Mammary epithelial cell (primary cell): ENCODE data around the gene NPPA.

Source experiments
- EZH2 ChIP-seq: IDR thresholded peaks from 2 replicates; pipeline ENCODE4 v1.6.1; 2012; ENCODE audit warnings: low read length, inconsistent platforms, borderline replicate concordance
- TF ChIP-seq, protein P1 (sequence below), 2 donors: IDR thresholded peaks in 1 of 2; conservative IDR thresholded peaks in 1 of 2; 2 replicates each; pipeline ENCODE4 v1.5.1; 2011 to 2012; ENCODE audit warnings: inconsistent platforms in 2 of 2, low read length in 2 of 2, mild to moderate bottlenecking in 2 of 2, control low read depth in 1 of 2, low read depth in 1 of 2; ENCODE audit not compliant: insufficient read depth in 1 of 2; ENCODE audit errors: extremely low read depth in 1 of 2

DNA sequence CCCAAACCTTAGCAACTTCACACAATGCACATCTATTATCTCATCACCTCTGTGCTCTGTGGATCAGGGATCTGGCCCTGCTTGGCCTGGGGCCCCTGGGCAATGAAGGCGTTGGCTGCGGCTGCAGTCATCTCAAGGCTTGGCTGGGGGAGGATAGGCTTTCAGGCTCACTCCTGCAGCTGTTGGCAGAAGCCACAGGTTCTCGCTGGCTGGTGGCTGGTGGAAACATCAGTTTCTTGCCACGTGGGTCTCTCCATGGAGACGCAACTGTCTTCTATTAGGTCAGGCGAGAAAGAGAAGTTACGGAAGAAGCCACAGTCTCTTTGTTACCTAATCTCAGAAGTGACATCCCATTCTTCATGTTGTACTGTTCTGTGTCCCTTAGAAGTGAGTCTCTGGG is 3.6 kb upstream of the NPPA start:
- TF ChIP-seq, protein P1, sequence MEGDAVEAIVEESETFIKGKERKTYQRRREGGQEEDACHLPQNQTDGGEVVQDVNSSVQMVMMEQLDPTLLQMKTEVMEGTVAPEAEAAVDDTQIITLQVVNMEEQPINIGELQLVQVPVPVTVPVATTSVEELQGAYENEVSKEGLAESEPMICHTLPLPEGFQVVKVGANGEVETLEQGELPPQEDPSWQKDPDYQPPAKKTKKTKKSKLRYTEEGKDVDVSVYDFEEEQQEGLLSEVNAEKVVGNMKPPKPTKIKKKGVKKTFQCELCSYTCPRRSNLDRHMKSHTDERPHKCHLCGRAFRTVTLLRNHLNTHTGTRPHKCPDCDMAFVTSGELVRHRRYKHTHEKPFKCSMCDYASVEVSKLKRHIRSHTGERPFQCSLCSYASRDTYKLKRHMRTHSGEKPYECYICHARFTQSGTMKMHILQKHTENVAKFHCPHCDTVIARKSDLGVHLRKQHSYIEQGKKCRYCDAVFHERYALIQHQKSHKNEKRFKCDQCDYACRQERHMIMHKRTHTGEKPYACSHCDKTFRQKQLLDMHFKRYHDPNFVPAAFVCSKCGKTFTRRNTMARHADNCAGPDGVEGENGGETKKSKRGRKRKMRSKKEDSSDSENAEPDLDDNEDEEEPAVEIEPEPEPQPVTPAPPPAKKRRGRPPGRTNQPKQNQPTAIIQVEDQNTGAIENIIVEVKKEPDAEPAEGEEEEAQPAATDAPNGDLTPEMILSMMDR (conservative IDR thresholded peaks at IDR 0.05 in 1 of 2, IDR thresholded peaks at IDR 0.05 in 1 of 2; ENCODE audit: extremely low read depth in 1 of 2, insufficient read depth in 1 of 2, low read depth in 1 of 2, low read length in 2 of 2) = no peak
- TF ChIP-seq EZH2 = no peak
